ENCODE data around the gene OSER1.

DNA sequence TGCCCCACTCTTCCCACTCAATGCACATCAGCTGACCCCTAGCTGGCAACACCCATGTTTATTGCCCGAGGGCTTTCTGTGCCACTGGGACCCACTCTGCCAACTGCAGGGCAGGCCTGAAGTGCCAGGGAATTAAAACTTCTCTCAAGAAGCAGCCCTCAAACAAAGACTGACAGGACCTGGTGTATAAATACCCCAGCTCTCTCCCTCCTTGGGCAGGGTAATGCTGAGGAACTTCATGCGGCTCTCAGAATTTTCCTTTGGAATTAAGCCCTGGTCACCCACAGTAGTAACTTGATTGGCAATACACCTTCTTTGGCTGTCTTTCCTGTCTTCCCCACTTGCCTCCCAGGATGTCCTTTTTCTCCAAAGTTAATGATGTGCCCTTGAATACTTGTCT is 31.2 kb upstream of the OSER1 start:
- TF ChIP-seq, protein P1, sequence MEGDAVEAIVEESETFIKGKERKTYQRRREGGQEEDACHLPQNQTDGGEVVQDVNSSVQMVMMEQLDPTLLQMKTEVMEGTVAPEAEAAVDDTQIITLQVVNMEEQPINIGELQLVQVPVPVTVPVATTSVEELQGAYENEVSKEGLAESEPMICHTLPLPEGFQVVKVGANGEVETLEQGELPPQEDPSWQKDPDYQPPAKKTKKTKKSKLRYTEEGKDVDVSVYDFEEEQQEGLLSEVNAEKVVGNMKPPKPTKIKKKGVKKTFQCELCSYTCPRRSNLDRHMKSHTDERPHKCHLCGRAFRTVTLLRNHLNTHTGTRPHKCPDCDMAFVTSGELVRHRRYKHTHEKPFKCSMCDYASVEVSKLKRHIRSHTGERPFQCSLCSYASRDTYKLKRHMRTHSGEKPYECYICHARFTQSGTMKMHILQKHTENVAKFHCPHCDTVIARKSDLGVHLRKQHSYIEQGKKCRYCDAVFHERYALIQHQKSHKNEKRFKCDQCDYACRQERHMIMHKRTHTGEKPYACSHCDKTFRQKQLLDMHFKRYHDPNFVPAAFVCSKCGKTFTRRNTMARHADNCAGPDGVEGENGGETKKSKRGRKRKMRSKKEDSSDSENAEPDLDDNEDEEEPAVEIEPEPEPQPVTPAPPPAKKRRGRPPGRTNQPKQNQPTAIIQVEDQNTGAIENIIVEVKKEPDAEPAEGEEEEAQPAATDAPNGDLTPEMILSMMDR (conservative IDR thresholded peaks at IDR 0.05; ENCODE audit: low read depth, low read length): no peak
- TF ChIP-seq EZH2 (IDR thresholded peaks at IDR 0.05; ENCODE audit: low read length, unreplicated experiment): no peak
